Transverse colon (tissue), 3 donors: Measurements from ENCODE around the gene SMAD6.

Experiments
- POLR2A ChIP-seq: fragments of 450-650 bp; IDR thresholded peaks from one replicate; pipeline ENCODE4 v1.6.1; 2016; ENCODE audit warnings: antibody characterized with exemption, mild to moderate bottlenecking, moderate library complexity
- TF ChIP-seq, protein P1 (sequence below), 5 experiments: fragments of 200-600 bp in 3 of 5; fragments of 450-650 bp in 2 of 5; sonication (generic) in 3 of 5; IDR thresholded peaks; 1 replicate in 2 of 5; 2 replicates in 3 of 5; pipeline ENCODE4 v1.5.1; 2016 to 2017; ENCODE audit warnings: antibody characterized with exemption in 5 of 5, inconsistent platforms in 3 of 5, mild to moderate bottlenecking in 2 of 5, moderate library complexity in 1 of 5

- TF ChIP-seq, protein P1, sequence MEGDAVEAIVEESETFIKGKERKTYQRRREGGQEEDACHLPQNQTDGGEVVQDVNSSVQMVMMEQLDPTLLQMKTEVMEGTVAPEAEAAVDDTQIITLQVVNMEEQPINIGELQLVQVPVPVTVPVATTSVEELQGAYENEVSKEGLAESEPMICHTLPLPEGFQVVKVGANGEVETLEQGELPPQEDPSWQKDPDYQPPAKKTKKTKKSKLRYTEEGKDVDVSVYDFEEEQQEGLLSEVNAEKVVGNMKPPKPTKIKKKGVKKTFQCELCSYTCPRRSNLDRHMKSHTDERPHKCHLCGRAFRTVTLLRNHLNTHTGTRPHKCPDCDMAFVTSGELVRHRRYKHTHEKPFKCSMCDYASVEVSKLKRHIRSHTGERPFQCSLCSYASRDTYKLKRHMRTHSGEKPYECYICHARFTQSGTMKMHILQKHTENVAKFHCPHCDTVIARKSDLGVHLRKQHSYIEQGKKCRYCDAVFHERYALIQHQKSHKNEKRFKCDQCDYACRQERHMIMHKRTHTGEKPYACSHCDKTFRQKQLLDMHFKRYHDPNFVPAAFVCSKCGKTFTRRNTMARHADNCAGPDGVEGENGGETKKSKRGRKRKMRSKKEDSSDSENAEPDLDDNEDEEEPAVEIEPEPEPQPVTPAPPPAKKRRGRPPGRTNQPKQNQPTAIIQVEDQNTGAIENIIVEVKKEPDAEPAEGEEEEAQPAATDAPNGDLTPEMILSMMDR (IDR thresholded peaks at IDR 0.05) = no peak
- TF ChIP-seq POLR2A = no peak
Measured at GRCh38 chr15:66825731-66826130, 123.7 kb downstream of the SMAD6 start.
